ENCODE results near the gene VWF.

DNA sequence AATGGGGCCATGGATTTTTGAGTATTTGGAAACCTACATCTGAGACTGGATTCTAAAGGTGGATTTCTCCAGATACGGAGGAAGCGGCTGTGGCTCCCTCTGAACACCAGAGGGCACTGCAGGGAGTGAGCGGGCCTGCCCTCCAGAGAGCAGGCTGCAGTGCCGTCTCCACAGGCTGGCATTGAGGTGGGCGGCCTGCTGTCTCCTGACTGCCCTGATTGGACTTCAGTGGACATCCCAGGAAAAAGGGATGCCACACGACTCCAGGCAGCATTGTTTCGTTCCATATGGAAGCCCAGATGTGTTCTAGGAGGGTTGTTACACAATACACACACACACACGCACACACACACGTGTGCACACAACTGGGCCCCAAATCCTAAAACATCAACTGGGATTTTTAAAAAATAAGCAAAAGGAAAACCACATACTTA is 158.5 kb downstream of the VWF start:
- no peak for TF ChIP-seq POLR2A (IDR thresholded peaks at IDR 0.05)
- TF ChIP-seq, protein P1, sequence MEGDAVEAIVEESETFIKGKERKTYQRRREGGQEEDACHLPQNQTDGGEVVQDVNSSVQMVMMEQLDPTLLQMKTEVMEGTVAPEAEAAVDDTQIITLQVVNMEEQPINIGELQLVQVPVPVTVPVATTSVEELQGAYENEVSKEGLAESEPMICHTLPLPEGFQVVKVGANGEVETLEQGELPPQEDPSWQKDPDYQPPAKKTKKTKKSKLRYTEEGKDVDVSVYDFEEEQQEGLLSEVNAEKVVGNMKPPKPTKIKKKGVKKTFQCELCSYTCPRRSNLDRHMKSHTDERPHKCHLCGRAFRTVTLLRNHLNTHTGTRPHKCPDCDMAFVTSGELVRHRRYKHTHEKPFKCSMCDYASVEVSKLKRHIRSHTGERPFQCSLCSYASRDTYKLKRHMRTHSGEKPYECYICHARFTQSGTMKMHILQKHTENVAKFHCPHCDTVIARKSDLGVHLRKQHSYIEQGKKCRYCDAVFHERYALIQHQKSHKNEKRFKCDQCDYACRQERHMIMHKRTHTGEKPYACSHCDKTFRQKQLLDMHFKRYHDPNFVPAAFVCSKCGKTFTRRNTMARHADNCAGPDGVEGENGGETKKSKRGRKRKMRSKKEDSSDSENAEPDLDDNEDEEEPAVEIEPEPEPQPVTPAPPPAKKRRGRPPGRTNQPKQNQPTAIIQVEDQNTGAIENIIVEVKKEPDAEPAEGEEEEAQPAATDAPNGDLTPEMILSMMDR (IDR thresholded peaks at IDR 0.05) = peak; percentile 40 to 81 (median 62)
